Naive thymus-derived CD8-positive, alpha-beta T cell (primary cell): ENCODE data around the gene CDA. TPM values are rescaled to one million over a fixed set of nuclear protein-coding genes. Genes with fewer than 3 reads are reported as not detected.

Source experiments
- ATAC-seq, 2 donors: fragments of 150-1000 bp; cut with Tn5 transposase in 1 of 2; sonication (Bioruptor Pico), chemical (Tn5 transposase) in 1 of 2; 1 replicate in 1 of 2; 2 replicates in 1 of 2; pipeline ENCODE4 v1.10.0; 2021; ENCODE audit warnings: mild to moderate bottlenecking in 2 of 2, moderate library complexity in 2 of 2
- POLR2A ChIA-PET: fragments of 350-600 bp; sonication (Branson Sonifier 250); formaldehyde crosslinking; loops from one replicate; lab custom pipeline; 2021; ENCODE audit warnings: antibody characterized with exemption; lab: Charles Lee
- DNase-seq, 10 donors: peaks; one replicate each; pipeline versions ENCODE4 v3.0.0 to v3.0.0-alpha.2; 2020 to 2022
- H3K27ac Mint-ChIP-seq, 10 donors: one replicate each; pipeline ENCODE4 v1.8.0; 2020 to 2022; ENCODE audit warnings: mild to moderate bottlenecking in 10 of 10, mixed read lengths in 10 of 10, moderate library complexity in 4 of 10, inconsistent platforms in 1 of 10
- H3K27me3 Mint-ChIP-seq, 5 donors: one replicate each; pipeline ENCODE4 v1.8.0; 2021 to 2022; ENCODE audit warnings: mixed read lengths in 5 of 5
- H3K36me3 Mint-ChIP-seq, 3 donors: one replicate each; pipeline ENCODE4 v1.8.0; 2020 to 2022; ENCODE audit warnings: mixed read lengths in 3 of 3, mild to moderate bottlenecking in 2 of 3, inconsistent platforms in 1 of 3
- H3K4me1 Mint-ChIP-seq, 4 donors: one replicate each; pipeline ENCODE4 v1.8.0; 2021 to 2022; ENCODE audit warnings: mixed read lengths in 4 of 4
- H3K4me3 Mint-ChIP-seq, 10 donors: one replicate each; pipeline ENCODE4 v1.8.0; 2020 to 2022; ENCODE audit warnings: mild to moderate bottlenecking in 10 of 10, mixed read lengths in 10 of 10, moderate library complexity in 6 of 10, inconsistent platforms in 1 of 10
- H3K9me3 Mint-ChIP-seq, 9 donors: one replicate each; pipeline ENCODE4 v1.8.0; 2020 to 2022; ENCODE audit warnings: mixed read lengths in 9 of 9, mild to moderate bottlenecking in 3 of 9, inconsistent platforms in 1 of 9, moderate library complexity in 1 of 9
- polyA plus RNA-seq, 3 donors: library from polyadenylated mRNA; unstranded; fragments of 300-500 nt; fragmentation: Illumina TruSeq; gene quantifications; one replicate each; pipeline ENCODE4 v1.2.3, GENCODE V29; 2021
- total RNA-seq, 8 experiments: library from RNA in 2 of 8; stranded (reverse) in 2 of 8; gene quantifications; one replicate each; pipeline ENCODE4 v1.2.3 and lab custom pipeline; 2021 to 2026

Gene CDA
- total and polyA plus RNA-seq, 5 experiments from 2014 or later, result not detected

DNA sequence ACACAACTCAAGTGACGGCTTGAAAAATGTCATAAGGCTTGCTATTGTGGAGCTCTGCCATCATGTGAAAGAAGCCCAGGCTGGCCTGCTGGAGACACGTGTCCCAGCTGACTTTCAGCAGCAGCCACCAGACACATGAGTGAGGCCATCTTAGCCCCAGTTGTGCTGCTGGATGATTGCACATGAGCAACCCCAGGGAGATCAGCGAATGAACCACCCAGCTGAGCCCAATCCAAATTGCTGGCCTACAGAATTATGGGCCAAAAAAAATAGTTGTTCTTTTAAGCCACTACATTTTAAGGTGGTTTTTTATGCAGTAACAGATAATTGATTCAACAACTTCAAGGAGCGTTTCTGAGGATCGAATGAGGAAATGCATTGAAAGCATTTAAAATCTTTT is 17.5 kb upstream of the CDA start:
- ATAC-seq, result no peak
- Mint-ChIP-seq H3K4me3 (no peak overlapping the region), H3K27me3 (peaks cover 9 to 69% (median 51%) of the 10 kb centered on the region in 5 donors), H3K27ac (no peak overlapping the region), H3K9me3 (peaks cover 0 to 18% (median 3%) of the 10 kb centered on the region in 9 donors), H3K4me1 (peaks cover 0 to 12% (median 4%) of the 10 kb centered on the region in 4 donors), H3K36me3 (no peaks in the 10 kb centered on the region)
- POLR2A ChIA-PET, result no interaction called here
- no peak for DNase-seq

DNA sequence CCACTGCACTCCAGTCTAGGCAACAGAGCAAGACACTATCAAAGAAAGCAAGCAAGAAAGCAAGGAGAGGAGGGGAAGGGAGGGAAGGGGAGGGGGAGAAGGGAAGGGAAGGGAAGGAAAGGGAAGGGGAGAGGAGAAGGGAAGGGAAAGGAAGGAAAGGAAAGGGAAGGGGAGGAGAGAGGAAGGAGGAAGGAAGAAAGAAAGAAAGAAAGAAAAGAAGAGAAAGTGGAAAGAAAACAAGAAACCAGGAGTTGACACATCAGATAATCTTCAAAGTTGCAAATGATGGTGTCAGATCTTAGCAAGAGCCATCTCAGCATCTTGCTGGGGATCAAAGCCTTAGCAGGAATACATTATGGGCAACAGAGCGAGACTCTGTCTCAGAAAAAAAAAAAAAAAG is 14.9 kb upstream of the CDA start:
- Mint-ChIP-seq H3K27ac (no peak overlapping the region), H3K27me3 (peaks cover 9 to 55% (median 44%) of the 10 kb centered on the region in 5 donors), H3K9me3 (peaks cover 0 to 18% (median 3%) of the 10 kb centered on the region in 9 donors), H3K4me3 (no peak overlapping the region), H3K4me1 (peaks cover 0 to 12% (median 4%) of the 10 kb centered on the region in 4 donors), H3K36me3 (no peaks in the 10 kb centered on the region)
- ATAC-seq (no peak), DNase-seq (no peak)
- POLR2A ChIA-PET, result no interaction called here

DNA sequence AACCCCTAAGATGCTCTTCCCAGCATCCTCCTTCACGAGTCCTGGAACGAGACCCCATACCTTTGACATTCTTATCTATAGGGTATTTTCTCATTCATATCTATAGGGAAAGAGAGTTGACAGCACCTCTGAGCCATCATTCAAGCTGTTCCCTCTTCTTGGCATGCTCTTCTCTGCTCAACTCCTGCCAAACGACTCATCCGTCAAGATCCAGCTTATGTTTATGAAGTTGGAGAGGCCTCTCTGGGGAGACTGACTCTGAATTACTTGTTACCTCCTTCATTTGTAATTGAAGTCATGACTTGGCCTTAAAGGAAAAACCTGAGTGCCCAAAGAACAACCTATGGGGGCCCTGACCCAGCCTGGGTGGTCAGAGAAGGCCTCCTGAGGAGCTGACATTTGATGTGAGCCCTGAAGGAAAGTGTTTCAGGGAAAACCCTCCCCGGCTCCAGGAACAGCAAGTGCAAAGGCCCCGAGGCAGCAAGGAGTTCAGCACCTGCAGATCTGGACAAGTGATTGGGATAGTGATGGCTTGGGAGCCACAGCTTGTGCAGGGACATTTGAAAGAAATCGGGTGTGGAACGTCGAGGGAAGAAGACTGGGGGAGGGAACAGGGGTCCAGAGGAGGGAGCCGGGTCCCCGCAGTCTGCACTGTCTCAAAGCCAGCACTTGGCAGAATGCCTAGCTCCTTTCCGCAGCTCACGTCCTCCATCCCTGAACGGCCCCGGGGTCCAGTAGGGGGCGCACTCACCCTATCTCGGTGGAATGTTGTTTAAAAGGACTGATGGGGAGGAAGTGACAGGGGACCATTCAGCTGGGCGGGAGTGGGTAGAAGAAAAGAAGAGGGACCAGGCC is 14.0 kb upstream of the CDA start:
- Mint-ChIP-seq H3K4me3 (no peak overlapping the region), H3K36me3 (no peaks in the 10 kb centered on the region), H3K27ac (peak overlapping the region in 1 of 10 donors; percentile 24), H3K4me1 (peaks cover 0 to 12% (median 4%) of the 10 kb centered on the region in 4 donors), H3K9me3 (peaks cover 0 to 17% (median 2%) of the 10 kb centered on the region in 9 donors), H3K27me3 (peaks cover 9 to 46% (median 36%) of the 10 kb centered on the region in 5 donors)
- DNase-seq (peak in 7 of 10 donors; percentile 8 to 60 (median 27)), ATAC-seq (peak in 1 of 2 donors; percentile 53)
- POLR2A ChIA-PET, result interaction anchor here (0.6 kb wide), 1 partner anchor 9 kb away, joined by 5 read pairs; no protein-coding TSS in a partner anchor

DNA sequence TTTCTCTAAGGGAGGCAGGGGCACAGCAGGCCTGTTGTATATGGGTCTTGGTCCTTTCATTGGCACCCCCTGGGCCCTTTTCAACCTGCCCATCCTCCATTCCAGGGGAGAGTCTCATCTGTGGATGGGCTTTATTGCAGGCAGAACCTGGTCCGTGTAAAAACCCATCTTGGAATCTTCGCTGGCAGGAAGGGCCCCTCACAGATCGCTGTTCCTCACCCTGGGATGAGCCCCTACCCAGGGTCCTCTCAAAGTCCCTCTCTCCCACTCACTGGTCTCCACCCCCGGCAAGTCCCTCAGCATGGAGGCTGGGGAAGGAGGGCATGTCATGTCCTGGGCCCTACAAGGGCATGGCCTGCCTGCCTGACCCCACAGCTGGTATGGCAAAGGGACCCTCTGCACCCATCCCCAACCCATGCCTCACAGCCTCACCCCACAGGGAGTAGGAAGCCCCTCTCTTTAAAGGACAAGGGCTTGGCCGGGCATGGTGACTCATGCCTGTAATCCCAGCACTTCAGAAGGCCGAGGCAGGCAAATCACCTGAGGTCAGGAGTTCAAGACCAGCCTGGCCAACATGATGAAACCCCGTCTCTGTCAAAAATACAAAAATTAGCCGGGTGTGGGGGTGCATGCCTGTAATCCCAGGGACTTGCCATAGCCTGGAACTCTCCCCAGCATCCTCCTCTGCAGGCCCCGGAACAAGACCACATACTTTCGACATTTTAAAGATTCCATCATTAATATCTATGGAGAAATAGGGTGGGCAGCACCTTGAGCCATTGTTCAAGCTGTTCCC is 13.2 kb upstream of the CDA start:
- Mint-ChIP-seq H3K27ac (no peak overlapping the region), H3K4me1 (peaks cover 0 to 12% (median 4%) of the 10 kb centered on the region in 4 donors), H3K4me3 (no peak overlapping the region), H3K27me3 (peaks cover 9 to 39% (median 31%) of the 10 kb centered on the region in 5 donors), H3K9me3 (peaks cover 0 to 14% (median 2%) of the 10 kb centered on the region in 9 donors), H3K36me3 (no peaks in the 10 kb centered on the region)
- POLR2A ChIA-PET, result no interaction called here
- no peak for ATAC-seq
- no peak for DNase-seq

DNA sequence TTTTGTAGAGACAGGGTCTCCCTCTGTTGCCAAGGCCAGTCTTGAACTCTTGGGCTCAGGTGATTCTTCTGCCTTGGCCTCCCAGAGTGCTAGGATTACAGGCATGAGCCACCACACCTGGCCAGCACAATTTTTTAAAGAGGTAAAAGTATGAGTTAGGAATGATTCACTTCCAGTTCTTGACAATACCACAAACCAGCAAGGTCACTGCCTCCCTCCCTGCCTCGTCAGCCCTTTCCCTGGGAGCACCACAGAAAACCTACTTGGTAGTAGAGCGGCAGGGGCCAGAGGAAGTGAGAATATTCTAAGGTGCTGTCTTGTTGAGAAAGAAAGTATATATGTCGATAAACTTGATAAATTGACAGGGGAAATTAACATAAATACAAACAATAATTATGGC is 10.8 kb upstream of the CDA start:
- ATAC-seq (no peak), DNase-seq (no peak)
- no peaks in the 10 kb centered on the region for H3K36me3 Mint-ChIP-seq
- H3K4me3 Mint-ChIP-seq, result no peak overlapping the region
- POLR2A ChIA-PET, result no interaction called here
- peak overlapping the region in 1 of 10 donors; percentile 0 for H3K27ac Mint-ChIP-seq
- H3K9me3 Mint-ChIP-seq, result peaks cover 0 to 7% (median 0%) of the 10 kb centered on the region in 9 donors
- peaks cover 8 to 26% (median 22%) of the 10 kb centered on the region in 5 donors for H3K27me3 Mint-ChIP-seq
- peaks cover 0 to 12% (median 4%) of the 10 kb centered on the region in 4 donors for H3K4me1 Mint-ChIP-seq

DNA sequence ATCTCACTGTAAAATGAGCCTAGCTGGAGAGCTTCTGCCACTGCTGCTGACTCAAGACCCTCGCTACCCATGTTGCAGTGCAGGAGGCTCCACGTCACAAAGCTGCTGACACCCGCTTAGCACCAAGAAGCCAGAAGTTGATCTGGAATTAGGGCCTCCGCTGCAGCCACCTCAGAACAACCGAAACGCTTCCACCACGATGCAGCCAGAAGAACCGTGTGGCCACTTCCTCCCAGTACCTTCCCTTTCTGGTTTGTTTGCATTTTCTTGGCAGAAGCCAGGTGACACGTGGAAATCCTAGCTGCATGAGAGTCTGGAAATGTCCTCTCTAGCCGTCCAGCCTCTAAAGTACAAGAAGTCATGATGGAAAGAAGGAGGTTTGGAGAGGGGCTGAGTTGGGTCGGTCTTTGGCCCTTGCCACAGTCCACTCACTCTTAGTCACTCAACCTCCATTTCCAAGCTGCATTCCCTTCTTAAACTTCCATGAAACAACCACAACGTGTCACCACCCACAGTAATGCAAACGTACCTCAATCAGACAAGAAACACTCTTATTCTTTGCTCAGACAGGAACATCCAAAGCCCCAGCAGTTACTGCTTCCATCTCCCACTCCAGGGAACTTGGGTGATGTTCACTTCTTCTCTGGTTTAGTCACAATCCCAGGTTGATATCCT is 10.0 kb upstream of the CDA start:
- POLR2A ChIA-PET, result no interaction called here
- Mint-ChIP-seq H3K27me3 (peaks cover 2 to 21% (median 14%) of the 10 kb centered on the region in 5 donors), H3K9me3 (peaks cover 0 to 7% (median 0%) of the 10 kb centered on the region in 9 donors), H3K4me1 (peaks cover 0 to 7% (median 1%) of the 10 kb centered on the region in 4 donors), H3K4me3 (no peak overlapping the region), H3K36me3 (no peaks in the 10 kb centered on the region), H3K27ac (no peak overlapping the region)
- DNase-seq (no peak), ATAC-seq (no peak)

- Mint-ChIP-seq H3K27me3 (peaks cover 23 to 49% (median 36%) of the 10 kb centered on the region in 5 donors), H3K36me3 (peaks cover 0 to 7% (median 3%) of the 10 kb centered on the region in 3 donors), H3K4me3 (no peak overlapping the region), H3K9me3 (peaks cover 0 to 7% (median 0%) of the 10 kb centered on the region in 9 donors), H3K27ac (no peak overlapping the region), H3K4me1 (peaks cover 0 to 14% (median 8%) of the 10 kb centered on the region in 4 donors)
- POLR2A ChIA-PET, result no interaction called here
- ATAC-seq (no peak), DNase-seq (no peak)
These were observed 4.0 kb upstream of the CDA start for GRCh38 chr1:20584890-20585289.

GRCh38 chr1:20586953-20587660 is 1.8 kb upstream of the CDA start:
- H3K4me1 Mint-ChIP-seq, result peaks cover 0 to 14% (median 8%) of the 10 kb centered on the region in 4 donors
- H3K36me3 Mint-ChIP-seq, result peaks cover 0 to 7% (median 3%) of the 10 kb centered on the region in 3 donors
- DNase-seq (no peak), ATAC-seq (no peak)
- no peak overlapping the region for H3K4me3 Mint-ChIP-seq
- POLR2A ChIA-PET, result no interaction called here
- H3K27ac Mint-ChIP-seq, result no peak overlapping the region
- H3K9me3 Mint-ChIP-seq, result peaks cover 0 to 4% (median 0%) of the 10 kb centered on the region in 9 donors
- H3K27me3 Mint-ChIP-seq, result peaks cover 32 to 71% (median 45%) of the 10 kb centered on the region in 5 donors

DNA sequence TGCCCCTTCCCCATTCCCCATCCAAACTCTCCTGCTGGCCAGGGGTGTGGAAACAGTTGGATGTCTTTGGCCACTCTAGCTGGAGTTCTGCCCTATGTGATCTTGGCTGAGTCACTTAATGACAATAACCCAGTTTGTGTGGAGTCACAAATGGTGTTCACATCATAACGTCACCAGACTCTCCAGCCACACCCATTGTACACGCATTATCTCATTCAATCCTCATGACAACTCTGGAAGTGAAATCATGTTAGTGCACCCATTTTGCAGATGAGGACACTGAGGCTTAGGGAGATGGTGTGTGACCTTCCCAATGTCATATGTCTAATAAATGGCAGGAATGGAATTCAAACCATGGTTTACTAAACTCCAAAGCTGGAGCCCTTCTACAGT is 1.2 kb upstream of the CDA start:
- Mint-ChIP-seq H3K27me3 (peaks cover 37 to 77% (median 51%) of the 10 kb centered on the region in 5 donors), H3K4me1 (peaks cover 0 to 14% (median 8%) of the 10 kb centered on the region in 4 donors), H3K36me3 (peaks cover 0 to 7% (median 3%) of the 10 kb centered on the region in 3 donors), H3K9me3 (peaks cover 0 to 4% (median 0%) of the 10 kb centered on the region in 9 donors), H3K4me3 (no peak overlapping the region), H3K27ac (no peak overlapping the region)
- DNase-seq (no peak), ATAC-seq (no peak)
- POLR2A ChIA-PET, result no interaction called here

DNA sequence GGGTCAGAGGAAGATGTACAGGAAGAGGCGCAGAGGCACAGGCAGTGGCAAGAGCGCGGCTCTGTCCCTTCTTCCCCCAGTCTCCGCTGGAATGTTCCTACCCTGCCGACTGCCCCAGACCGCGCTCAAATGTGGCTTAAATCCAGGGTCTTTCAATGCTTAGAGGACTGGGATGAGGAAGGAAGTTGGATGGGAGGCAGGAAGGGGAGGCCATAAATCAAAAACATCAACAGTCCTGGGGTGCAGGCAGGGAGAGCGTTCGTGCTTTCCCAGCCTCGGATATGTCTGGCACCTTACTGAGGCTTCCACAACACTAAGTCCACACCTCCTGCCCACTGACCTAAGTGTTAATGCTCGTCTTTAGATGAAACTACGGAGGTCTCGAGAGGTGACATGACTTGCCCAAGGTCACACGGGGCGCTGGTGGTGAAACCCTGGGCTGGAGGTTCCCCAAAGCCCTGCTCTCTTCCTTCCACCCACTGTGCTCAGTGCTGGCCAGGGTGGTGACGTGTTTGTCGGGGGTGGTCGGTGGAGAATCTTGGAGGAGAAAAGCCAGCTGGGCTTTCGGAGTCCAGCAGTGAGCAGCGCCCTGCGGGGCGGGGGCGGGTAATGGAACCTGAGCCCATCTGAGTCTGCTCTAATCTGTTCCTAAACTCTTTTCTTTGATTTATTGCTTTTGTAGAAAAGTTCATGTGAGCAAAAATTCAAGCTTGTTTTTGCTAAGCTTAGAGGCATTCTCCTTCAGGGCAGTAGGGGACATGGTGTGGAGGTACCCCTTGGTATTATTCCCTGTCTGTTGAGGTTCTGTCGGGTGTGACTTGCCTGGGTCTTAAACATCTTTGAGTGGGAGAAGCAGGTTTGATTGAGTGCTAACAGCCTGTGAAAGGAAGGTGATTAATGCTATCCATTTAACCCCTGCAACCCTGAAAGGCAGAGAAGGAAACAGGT is 708 bp downstream of the CDA start:
- Mint-ChIP-seq H3K36me3 (peaks cover 0 to 3% (median 3%) of the 10 kb centered on the region in 3 donors), H3K4me1 (peaks cover 0 to 14% (median 8%) of the 10 kb centered on the region in 4 donors), H3K9me3 (peaks cover 0 to 4% (median 0%) of the 10 kb centered on the region in 9 donors), H3K27ac (peak overlapping the region in 1 of 10 donors; percentile 57), H3K27me3 (peaks cover 38 to 85% (median 55%) of the 10 kb centered on the region in 5 donors), H3K4me3 (peak overlapping the region in 1 of 10 donors; percentile 52)
- ATAC-seq, result no peak
- no peak for DNase-seq
- POLR2A ChIA-PET, result interaction anchor here (0.6 kb wide), 1 partner anchor 843 kb away, joined by 4 read pairs; no protein-coding TSS in a partner anchor
